Mesenchymal stem cell (in vitro differentiated cells and primary cell): ENCODE measurements around the gene ST8SIA5.

Experiments
- DNase-seq: peaks from one replicate; pipeline ENCODE4 v3.0.0-alpha.2; 2013
- H2AFZ ChIP-seq: one replicate; pipeline ENCODE4 v1.6.1; 2013; ENCODE audit warnings: low read depth, mild to moderate bottlenecking, control low read depth, inconsistent platforms, low read length, moderate library complexity
- H2AK5ac ChIP-seq: 2 replicates; pipeline ENCODE4 v1.6.1; 2013; ENCODE audit warnings: low read length, moderate library complexity, mild to moderate bottlenecking, inconsistent platforms; ENCODE audit not compliant: severe bottlenecking
- H2BK120ac ChIP-seq: one replicate; pipeline ENCODE4 v1.6.1; 2013; ENCODE audit warnings: low read depth, mild to moderate bottlenecking, inconsistent platforms, low read length, moderate library complexity
- H2BK12ac ChIP-seq, 2 experiments: one replicate each; pipeline ENCODE4 v1.6.1; 2013; ENCODE audit warnings: inconsistent platforms in 2 of 2, low read length in 2 of 2, mild to moderate bottlenecking in 2 of 2, moderate library complexity in 2 of 2, control low read depth in 1 of 2
- H2BK15ac ChIP-seq: one replicate; pipeline ENCODE4 v1.6.1; 2013; ENCODE audit warnings: mild to moderate bottlenecking, low read depth, inconsistent platforms; ENCODE audit not compliant: poor library complexity, severe bottlenecking
- H2BK5ac ChIP-seq: 2 replicates; pipeline ENCODE4 v1.6.1; 2013; ENCODE audit warnings: low read depth, mild to moderate bottlenecking, low read length, control low read depth, inconsistent platforms; ENCODE audit not compliant: poor library complexity, severe bottlenecking
- H3K14ac ChIP-seq, 2 experiments: one replicate each; pipeline ENCODE4 v1.6.1; 2013; ENCODE audit warnings: inconsistent platforms in 2 of 2, low read length in 2 of 2, control low read depth in 1 of 2, mild to moderate bottlenecking in 1 of 2, moderate library complexity in 1 of 2
- H3K18ac ChIP-seq, 2 experiments: one replicate each; pipeline ENCODE4 v1.6.1; 2013; ENCODE audit warnings: inconsistent platforms in 2 of 2, low read length in 2 of 2, control low read depth in 1 of 2, low read depth in 1 of 2, mild to moderate bottlenecking in 1 of 2
- H3K23ac ChIP-seq, 2 experiments: one replicate each; pipeline ENCODE4 v1.6.1; 2013; ENCODE audit warnings: inconsistent platforms in 2 of 2, low read length in 2 of 2, mild to moderate bottlenecking in 2 of 2, moderate library complexity in 2 of 2, control low read depth in 1 of 2
- H3K27ac ChIP-seq: 2 replicates; pipeline ENCODE4 v1.5.1; 2013; ENCODE audit warnings: mild to moderate bottlenecking, moderate library complexity, low read length, control low read depth, inconsistent platforms; ENCODE audit not compliant: poor library complexity, severe bottlenecking
- H3K27me3 ChIP-seq, 2 experiments: 2 replicates each; pipeline versions ENCODE4 v1.6.1 to v1.7.0; 2013; ENCODE audit warnings: low read length in 2 of 2, mild to moderate bottlenecking in 2 of 2, moderate library complexity in 2 of 2, control low read depth in 1 of 2, inconsistent platforms in 1 of 2; ENCODE audit not compliant: control insufficient read depth in 1 of 2, insufficient read depth in 1 of 2
- H3K36me3 ChIP-seq, 2 experiments: 2 replicates each; pipeline versions ENCODE4 v1.6.1 to v1.7.0; 2013; ENCODE audit warnings: low read length in 2 of 2, control low read depth in 1 of 2, inconsistent platforms in 1 of 2, low read depth in 1 of 2, mild to moderate bottlenecking in 1 of 2; ENCODE audit not compliant: insufficient read depth in 2 of 2, control insufficient read depth in 1 of 2
- H3K4ac ChIP-seq, 2 experiments: one replicate each; pipeline ENCODE4 v1.6.1; 2013; ENCODE audit warnings: inconsistent platforms in 2 of 2, low read length in 2 of 2, mild to moderate bottlenecking in 2 of 2, moderate library complexity in 2 of 2, control low read depth in 1 of 2, low read depth in 1 of 2
- H3K4me1 ChIP-seq: 2 replicates; pipeline ENCODE4 v1.6.1; 2013; ENCODE audit warnings: low read depth, low read length, control low read depth; ENCODE audit not compliant: control insufficient read depth, insufficient read depth
- H3K4me2 ChIP-seq: 2 replicates; pipeline ENCODE4 v1.6.1; 2013; ENCODE audit warnings: low read length, mild to moderate bottlenecking, inconsistent platforms; ENCODE audit not compliant: poor library complexity, severe bottlenecking
- H3K4me3 ChIP-seq, 2 experiments: 2 replicates each; pipeline versions ENCODE4 v1.5.1 to v1.7.0; 2013; ENCODE audit warnings: low read length in 2 of 2, mild to moderate bottlenecking in 2 of 2, control low read depth in 1 of 2, low read depth in 1 of 2; ENCODE audit not compliant: insufficient read depth in 1 of 2
- H3K79me1 ChIP-seq: replicated peaks from 2 replicates; pipeline ENCODE4 v1.6.1; 2013; ENCODE audit warnings: mild to moderate bottlenecking, control low read depth, low read length, inconsistent platforms; ENCODE audit not compliant: poor library complexity, severe bottlenecking
- H3K9ac ChIP-seq: 2 replicates; pipeline ENCODE4 v1.7.0; 2013; ENCODE audit warnings: mild to moderate bottlenecking, low read length, moderate library complexity
- H3K9me3 ChIP-seq: 2 replicates; pipeline ENCODE4 v1.7.0; 2013; ENCODE audit warnings: mild to moderate bottlenecking, low read length; ENCODE audit not compliant: control insufficient read depth
- H4K8ac ChIP-seq: one replicate; pipeline ENCODE4 v1.6.1; 2013; ENCODE audit warnings: inconsistent platforms, mild to moderate bottlenecking, low read length, moderate library complexity
- H4K91ac ChIP-seq: one replicate; pipeline ENCODE4 v1.6.1; 2013; ENCODE audit warnings: mild to moderate bottlenecking, low read length, inconsistent platforms
- WGBS: methylation state at CpG from one replicate; pipeline ENCODE4 v1.1.7; 2013; ENCODE audit warnings: mixed read lengths; 5-methylcytosine and 5-hydroxymethylcytosine counted together

The ST8SIA5 gene

GRCh38 chr18:46748466-46748865, 8.4 kb downstream of the ST8SIA5 start:
- Histone ChIP-seq H3K14ac (no peak overlapping the region), H4K91ac (no peak overlapping the region), H3K36me3 (no peaks in the 10 kb centered on the region), H3K9me3 (no peaks in the 10 kb centered on the region), H2BK12ac (no peak overlapping the region), H3K4me2 (no peak overlapping the region), H3K79me1 (no peaks in the 10 kb centered on the region), H3K4ac (no peak overlapping the region), H3K9ac (no peak overlapping the region), H2AK5ac (no peak overlapping the region), H3K4me3 (no peak overlapping the region), H2BK120ac (no peak overlapping the region), H3K23ac (no peak overlapping the region), H2BK5ac (no peak overlapping the region), H3K27ac (no peak overlapping the region), H2AFZ (no peak overlapping the region), H3K27me3 (peaks cover under 1 to 4% of the 10 kb centered on the region in 2 experiments), H2BK15ac (no peak overlapping the region), H4K8ac (no peak overlapping the region), H3K18ac (no peak overlapping the region), H3K4me1 (no peaks in the 10 kb centered on the region)
- no CpG with 5 or more reads among the region's 2 CpGs for WGBS
- no peak for DNase-seq

- Histone ChIP-seq H2AK5ac (no peak overlapping the region), H3K4me3 (no peak overlapping the region), H2BK12ac (no peak overlapping the region), H4K8ac (no peak overlapping the region), H2AFZ (no peak overlapping the region), H3K27ac (no peak overlapping the region), H3K4me1 (no peaks in the 10 kb centered on the region), H3K18ac (no peak overlapping the region), H3K4me2 (no peak overlapping the region), H3K79me1 (no peaks in the 10 kb centered on the region), H2BK5ac (no peak overlapping the region), H3K9me3 (peaks cover 6% of the 10 kb centered on the region), H4K91ac (no peak overlapping the region), H3K14ac (no peak overlapping the region), H2BK120ac (no peak overlapping the region), H3K4ac (no peak overlapping the region), H2BK15ac (no peak overlapping the region), H3K27me3 (peaks cover 5 to 7% of the 10 kb centered on the region in 2 experiments), H3K9ac (no peak overlapping the region), H3K23ac (no peak overlapping the region), H3K36me3 (no peaks in the 10 kb centered on the region)
- DNase-seq: no peak
- WGBS: 96% methylated on average over 2 of the region's 2 CpGs
Measured at GRCh38 chr18:46740046-46740445, 16.8 kb downstream of the ST8SIA5 start.

- Histone ChIP-seq H3K4me2 (no peak overlapping the region), H4K8ac (no peak overlapping the region), H3K18ac (no peak overlapping the region), H3K36me3 (no peaks in the 10 kb centered on the region), H2BK15ac (no peak overlapping the region), H2BK12ac (no peak overlapping the region), H3K4ac (no peak overlapping the region), H3K27me3 (peaks cover 5 to 7% of the 10 kb centered on the region in 2 experiments), H3K4me1 (no peaks in the 10 kb centered on the region), H2AK5ac (no peak overlapping the region), H3K27ac (no peak overlapping the region), H3K14ac (no peak overlapping the region), H3K4me3 (no peak overlapping the region), H2BK5ac (no peak overlapping the region), H3K9me3 (peaks cover 6% of the 10 kb centered on the region), H3K9ac (no peak overlapping the region), H3K79me1 (no peaks in the 10 kb centered on the region), H2AFZ (no peak overlapping the region), H2BK120ac (no peak overlapping the region), H4K91ac (no peak overlapping the region), H3K23ac (no peak overlapping the region)
- no peak for DNase-seq
- WGBS: 80% methylated on average over 7 of the region's 7 CpGs
Measured at GRCh38 chr18:46738491-46738890, 18.4 kb downstream of the ST8SIA5 start.

GRCh38 chr18:46736736-46737135, 20.1 kb downstream of the ST8SIA5 start:
- no peaks in the 10 kb centered on the region for H3K36me3 ChIP-seq
- no peak overlapping the region for H3K4me3 ChIP-seq
- peaks cover 5 to 7% of the 10 kb centered on the region in 2 experiments for H3K27me3 ChIP-seq
- no peak overlapping the region for H3K4me2 ChIP-seq
- no peak overlapping the region for H3K27ac ChIP-seq
- no peak overlapping the region for H4K8ac ChIP-seq
- H3K9me3 ChIP-seq: peaks cover 6% of the 10 kb centered on the region
- H3K4me1 ChIP-seq: no peaks in the 10 kb centered on the region
- DNase-seq: no peak
- H3K18ac ChIP-seq: no peak overlapping the region
- H2BK15ac ChIP-seq: no peak overlapping the region
- H4K91ac ChIP-seq: no peak overlapping the region
- H2BK5ac ChIP-seq: no peak overlapping the region
- H3K4ac ChIP-seq: no peak overlapping the region
- H2BK120ac ChIP-seq: no peak overlapping the region
- no peak overlapping the region for H3K9ac ChIP-seq
- no peak overlapping the region for H3K23ac ChIP-seq
- no peak overlapping the region for H3K14ac ChIP-seq
- no peak overlapping the region for H2AK5ac ChIP-seq
- no peak overlapping the region for H2BK12ac ChIP-seq
- WGBS: 60% methylated on average over 4 of the region's 4 CpGs
- no peaks in the 10 kb centered on the region for H3K79me1 ChIP-seq
- no peak overlapping the region for H2AFZ ChIP-seq
